SK-N-SH (cell line): Measurements from ENCODE around the gene IQSEC2.

Source experiments
- CHD2 ChIP-seq: fragments of 150-350 bp; IDR thresholded peaks from 2 replicates; pipeline ENCODE4 v1.6.1; 2018; ENCODE audit warnings: low read length; ENCODE audit not compliant: partially characterized antibody
- CTCF ChIP-seq: fragments of 200-600 bp; sonication (generic); IDR thresholded peaks from 2 replicates; pipeline ENCODE4 v1.6.1; 2017; ENCODE audit warnings: antibody characterized with exemption, mild to moderate bottlenecking, moderate library complexity
- EP300 ChIP-seq, 2 experiments: IDR thresholded peaks; 2 replicates each; pipeline versions ENCODE4 v1.4.0 to v1.6.1; 2012; ENCODE audit warnings: borderline replicate concordance in 1 of 2, low read depth in 1 of 2, low read length in 1 of 2
- EZH2phosphoT487 ChIP-seq: fragments of 200-600 bp; sonication (generic); IDR thresholded peaks from 2 replicates; pipeline ENCODE4 v1.6.1; 2017; ENCODE audit warnings: low read depth, mixed run types, mild to moderate bottlenecking, antibody characterized with exemption, moderate library complexity, borderline replicate concordance
- FOSL2 ChIP-seq: IDR thresholded peaks from 2 replicates; pipeline ENCODE4 v1.4.0; 2012; ENCODE audit warnings: low read depth, mild to moderate bottlenecking, moderate library complexity, borderline replicate concordance
- MAX ChIP-seq: IDR thresholded peaks from 2 replicates; pipeline ENCODE4 v1.4.0; 2012; ENCODE audit warnings: low read depth
- NRF1 ChIP-seq: IDR thresholded peaks from 2 replicates; pipeline ENCODE4 v1.6.1; 2012; ENCODE audit warnings: low read depth, mild to moderate bottlenecking, low read length
- SMC3 ChIP-seq: IDR thresholded peaks from 2 replicates; pipeline ENCODE4 v1.6.1; 2012; ENCODE audit warnings: low read depth, low read length, improper control_type of control experiment
- USF2 ChIP-seq: fragments of 150-350 bp; IDR thresholded peaks from 2 replicates; pipeline ENCODE4 v1.6.1; 2017; ENCODE audit warnings: antibody characterized with exemption, low read length, low read depth, borderline replicate concordance

- TF ChIP-seq CTCF (no peak), NRF1 (no peak), SMC3 (no peak), EZH2phosphoT487 (no peak), FOSL2 (no peak), CHD2 (no peak), USF2 (no peak), MAX (no peak), EP300 (IDR thresholded peaks at IDR 0.05; ENCODE audit: borderline replicate concordance in 1 of 2, low read depth in 1 of 2, low read length in 1 of 2) (no peak)
Measured at GRCh38 chrX:53300157-53300556, 18.8 kb upstream of the IQSEC2 start.
